NOMO-1 (cell line): ENCODE measurements around the gene UGT1A7.
A peak's percentile ranks its signal among the peaks of the same experiment; 100 is the strongest.
"Not testable (repeated sequence)": the region's sequence is repeated elsewhere in the genome, so short reads cannot be mapped to it uniquely, and the experiment has no call there.

Experiments
- DNase-seq, 2 experiments: peaks; one replicate each; lab custom pipeline; 2025; ENCODE audit not compliant: unreplicated experiment in 2 of 2; lab: John Stamatoyannopoulos, UW

UGT1A7 gene

GRCh38 chr2:233681521-233682099 lies at the start of gene UGT1A7:
UGT1A7 (plus strand) TSS chr2:233681901; CDS start chr2:233681938, 37 bp downstream.
- DNase-seq: no peak

GRCh38 chr2:233636306-233636705 lies 45.4 kb upstream of the UGT1A7 start, which contains the start of gene UGT1A10:
UGT1A10 (plus strand) TSS chr2:233636448; CDS start chr2:233636523, 75 bp downstream.
- DNase-seq: not testable (repeated sequence)

- no peak for DNase-seq
Observed at GRCh38 chr2:233638836-233639235, 42.9 kb upstream of the UGT1A7 start.

GRCh38 chr2:233639860-233640259 lies 41.8 kb upstream of the UGT1A7 start:
- DNase-seq: no peak

- DNase-seq: no peak
Observed at GRCh38 chr2:233643128-233643527, 38.6 kb upstream of the UGT1A7 start.

GRCh38 chr2:233646033-233646432 lies 35.7 kb upstream of the UGT1A7 start:
- DNase-seq: not testable (repeated sequence)

GRCh38 chr2:233650981-233651380 lies 30.7 kb upstream of the UGT1A7 start:
- DNase-seq: no peak

GRCh38 chr2:233651430-233651829 lies 30.3 kb upstream of the UGT1A7 start:
- no peak for DNase-seq

GRCh38 chr2:233654501-233654900 lies 27.2 kb upstream of the UGT1A7 start:
- DNase-seq: no peak

GRCh38 chr2:233655043-233655442 lies 26.7 kb upstream of the UGT1A7 start:
- no peak for DNase-seq

- DNase-seq: not testable (repeated sequence)
Observed at GRCh38 chr2:233655943-233656342, 25.8 kb upstream of the UGT1A7 start.

GRCh38 chr2:233656443-233656842 lies 25.3 kb upstream of the UGT1A7 start:
- no peak for DNase-seq

GRCh38 chr2:233658610-233659009 lies 23.1 kb upstream of the UGT1A7 start:
- DNase-seq: no peak

GRCh38 chr2:233663911-233664310 lies 17.8 kb upstream of the UGT1A7 start:
- no peak for DNase-seq

- DNase-seq: no peak
Observed at GRCh38 chr2:233668605-233669260, 13.0 kb upstream of the UGT1A7 start.

- no peak for DNase-seq
Observed at GRCh38 chr2:233671290-233672161, 10.2 kb upstream of the UGT1A7 start, which contains the start of gene UGT1A9. UGT1A9 (plus strand) TSS chr2:233671898; CDS start chr2:233671935, 37 bp downstream.

GRCh38 chr2:233672886-233673285 lies 8.8 kb upstream of the UGT1A7 start:
- DNase-seq: peak; percentile 1 to 14

GRCh38 chr2:233673896-233674295 lies 7.8 kb upstream of the UGT1A7 start:
- DNase-seq: no peak

GRCh38 chr2:233674314-233674713 lies 7.4 kb upstream of the UGT1A7 start:
- DNase-seq: no peak

- no peak for DNase-seq
Observed at GRCh38 chr2:233674995-233675394, 6.7 kb upstream of the UGT1A7 start.

- DNase-seq: no peak
Observed at GRCh38 chr2:233676046-233676445, 5.7 kb upstream of the UGT1A7 start.
